Globus pallidus (tissue), 1 donor: ENCODE results near the gene NEU2.

Experiments
- DNase-seq: peaks from one replicate; pipeline ENCODE4 v3.0.0-alpha.2; 2015; ENCODE audit warnings: low spot score

Gene NEU2

GRCh38 chr2:233032551-233033320 lies at the start of gene NEU2:
Gene NEU2, plus strand, starts transcription at chr2:233032672. Its CDS starts 0 bp downstream, at chr2:233032672.
- no peak for DNase-seq

- DNase-seq, result no peak
These were observed 49.4 kb upstream of the NEU2 start for GRCh38 chr2:232982926-232983668.

GRCh38 chr2:232983669-232984140 lies 48.8 kb upstream of the NEU2 start:
- no peak for DNase-seq

GRCh38 chr2:232984451-232985207 lies 47.8 kb upstream of the NEU2 start:
- DNase-seq, result peak; percentile 7

GRCh38 chr2:232986155-232986554 lies 46.3 kb upstream of the NEU2 start:
- no peak for DNase-seq

- DNase-seq, result no peak
These were observed 39.1 kb upstream of the NEU2 start for GRCh38 chr2:232993231-232993821.

- no peak for DNase-seq
These were observed 38.0 kb upstream of the NEU2 start for GRCh38 chr2:232994446-232994845.

- no peak for DNase-seq
These were observed 34.5 kb upstream of the NEU2 start for GRCh38 chr2:232997749-232998665.

GRCh38 chr2:232998666-232998985 lies 33.8 kb upstream of the NEU2 start:
- DNase-seq, result no peak

GRCh38 chr2:232999354-232999753 lies 33.1 kb upstream of the NEU2 start:
- DNase-seq, result peak; percentile 23

- no peak for DNase-seq
These were observed 31.4 kb upstream of the NEU2 start for GRCh38 chr2:233000886-233001750.

- DNase-seq, result no peak
These were observed 29.4 kb upstream of the NEU2 start for GRCh38 chr2:233002829-233003657.

GRCh38 chr2:233003658-233004555 lies 28.6 kb upstream of the NEU2 start:
- DNase-seq, result no peak

- DNase-seq, result no peak
These were observed 27.4 kb upstream of the NEU2 start for GRCh38 chr2:233005096-233005495.

- DNase-seq, result no peak
These were observed 25.8 kb upstream of the NEU2 start for GRCh38 chr2:233006648-233007047.

GRCh38 chr2:233007270-233007669 lies 25.2 kb upstream of the NEU2 start:
- DNase-seq, result no peak

- DNase-seq, result no peak
These were observed 24.7 kb upstream of the NEU2 start for GRCh38 chr2:233007739-233008138.

GRCh38 chr2:233009661-233010060 lies 22.8 kb upstream of the NEU2 start:
- DNase-seq, result no peak
